ENCODE measurements around the gene ANAPC7.
"Not testable (repeated sequence)": the region's sequence is repeated elsewhere in the genome, so short reads cannot be mapped to it uniquely, and the experiment has no call there.

DNA sequence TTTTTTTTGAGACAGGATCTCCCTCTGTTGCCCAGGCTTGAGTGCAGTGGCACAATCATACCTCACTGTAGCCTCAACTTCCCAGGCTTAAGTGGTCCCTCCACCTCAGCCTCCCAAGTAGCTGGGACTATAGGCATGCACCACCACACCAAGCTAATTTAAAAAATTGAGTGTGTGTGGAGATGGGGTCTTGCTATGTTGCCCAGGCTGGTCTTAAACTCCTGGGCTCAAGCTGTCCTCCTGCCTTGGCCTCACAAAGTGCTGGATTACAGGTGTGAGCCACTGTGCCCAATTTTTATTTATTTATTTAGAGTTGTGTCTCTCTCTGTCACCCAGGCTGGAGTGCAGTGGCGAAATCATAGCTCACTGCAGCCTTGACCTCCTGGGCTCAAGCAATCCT is 17.1 kb upstream of the ANAPC7 start:
- TF ChIP-seq EZH2 (IDR thresholded peaks at IDR 0.05; ENCODE audit: low read length) = not testable (repeated sequence)
- TF ChIP-seq, protein P1, sequence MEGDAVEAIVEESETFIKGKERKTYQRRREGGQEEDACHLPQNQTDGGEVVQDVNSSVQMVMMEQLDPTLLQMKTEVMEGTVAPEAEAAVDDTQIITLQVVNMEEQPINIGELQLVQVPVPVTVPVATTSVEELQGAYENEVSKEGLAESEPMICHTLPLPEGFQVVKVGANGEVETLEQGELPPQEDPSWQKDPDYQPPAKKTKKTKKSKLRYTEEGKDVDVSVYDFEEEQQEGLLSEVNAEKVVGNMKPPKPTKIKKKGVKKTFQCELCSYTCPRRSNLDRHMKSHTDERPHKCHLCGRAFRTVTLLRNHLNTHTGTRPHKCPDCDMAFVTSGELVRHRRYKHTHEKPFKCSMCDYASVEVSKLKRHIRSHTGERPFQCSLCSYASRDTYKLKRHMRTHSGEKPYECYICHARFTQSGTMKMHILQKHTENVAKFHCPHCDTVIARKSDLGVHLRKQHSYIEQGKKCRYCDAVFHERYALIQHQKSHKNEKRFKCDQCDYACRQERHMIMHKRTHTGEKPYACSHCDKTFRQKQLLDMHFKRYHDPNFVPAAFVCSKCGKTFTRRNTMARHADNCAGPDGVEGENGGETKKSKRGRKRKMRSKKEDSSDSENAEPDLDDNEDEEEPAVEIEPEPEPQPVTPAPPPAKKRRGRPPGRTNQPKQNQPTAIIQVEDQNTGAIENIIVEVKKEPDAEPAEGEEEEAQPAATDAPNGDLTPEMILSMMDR (optimal IDR thresholded peaks at IDR 0.05 in 1 of 3, IDR thresholded peaks at IDR 0.05 in 1 of 3, conservative IDR thresholded peaks at IDR 0.05 in 1 of 3; ENCODE audit: extremely low read depth in 1 of 3, insufficient read depth in 2 of 3, low read length in 3 of 3) = not testable (repeated sequence)
